NB4 (cell line): Measurements from ENCODE around the gene MYH10.

Experiments used
- CTCF ChIP-seq: IDR thresholded peaks from one replicate; pipeline ENCODE4 v1.5.1; 2012; ENCODE audit warnings: low read depth, low read length
- POLR2A ChIP-seq: IDR thresholded peaks from 2 replicates; pipeline ENCODE4 v1.6.1; 2011; ENCODE audit warnings: mild to moderate bottlenecking; ENCODE audit not compliant: insufficient read length; ENCODE audit errors: extremely low read depth

- no peak for TF ChIP-seq CTCF
- no peak for TF ChIP-seq POLR2A
Measured at GRCh38 chr17:8619294-8619693, 11.2 kb downstream of the MYH10 start.
